ENCODE measurements around the gene SLC12A9. TPM values are rescaled to one million over a fixed set of nuclear protein-coding genes. Genes with fewer than 3 reads are reported as not detected.

The SLC12A9 gene
- total RNA-seq, 1 experiment from 2014 or later: 11.8 TPM

Small RNA genes lying within 50 kb of the gene (small RNA-seq; reads per million reads assigned to genes)
- gene RN7SL549P: 0 reads per million in 2 experiments
- 0 reads per million in 2 experiments for gene RN7SL750P

Other genes starting within 250 kb of the SLC12A9 start
- gene MOSPD3, start 240.2 kb upstream of the SLC12A9 start, total RNA-seq (2014; rRNA removed; shearing (Covaris generic)): 7.2 and 7.3 TPM in 2 replicates
- gene TFR2, start 211.2 kb upstream of the SLC12A9 start, total RNA-seq (2014; rRNA removed; shearing (Covaris generic)): 1.4 and 3.8 TPM in 2 replicates
- gene ACTL6B, start 196.3 kb upstream of the SLC12A9 start, total RNA-seq (2014; rRNA removed; shearing (Covaris generic)): not detected in 2 replicates
- 88.0 and 96.4 TPM in 2 replicates for gene GNB2, start 179.0 kb upstream of the SLC12A9 start, total RNA-seq (2014; rRNA removed; shearing (Covaris generic))
- gene GIGYF1, start 158.5 kb upstream of the SLC12A9 start, total RNA-seq (2014; rRNA removed; shearing (Covaris generic)): 15.7 and 17.2 TPM in 2 replicates
- 45.7 and 50.1 TPM in 2 replicates for gene POP7, start 146.6 kb upstream of the SLC12A9 start, total RNA-seq (2014; rRNA removed; shearing (Covaris generic))
- gene EPO, start 132.2 kb upstream of the SLC12A9 start, total RNA-seq (2014; rRNA removed; shearing (Covaris generic)): not detected in 2 replicates
- gene ZAN, start 119.1 kb upstream of the SLC12A9 start, total RNA-seq (2014; rRNA removed; shearing (Covaris generic)): not detected in 2 replicates
- 45.3 and 49.1 TPM in 2 replicates for gene EPHB4, start 25.2 kb upstream of the SLC12A9 start, total RNA-seq (2014; rRNA removed; shearing (Covaris generic))
- 75.8 and 78.5 TPM in 2 replicates for gene TRIP6, start 14.7 kb downstream of the SLC12A9 start, total RNA-seq (2014; rRNA removed; shearing (Covaris generic))
- gene SRRT, start 22.4 kb downstream of the SLC12A9 start, total RNA-seq (2014; rRNA removed; shearing (Covaris generic)): 43.4 and 44.0 TPM in 2 replicates
- gene UFSP1, start 37.0 kb downstream of the SLC12A9 start, total RNA-seq (2014; rRNA removed; shearing (Covaris generic)): 4.6 and 7.0 TPM in 2 replicates
- gene ACHE, start 43.2 kb downstream of the SLC12A9 start, total RNA-seq (2014; rRNA removed; shearing (Covaris generic)): 0.17 and 0.27 TPM in 2 replicates
- gene MUC3A, start 96.8 kb downstream of the SLC12A9 start, total RNA-seq (2014; rRNA removed; shearing (Covaris generic)): 0.32 TPM in 1 of 2 replicates, not detected in the other
- 0.30 TPM in 1 of 2 replicates, not detected in the other for gene MUC12, start 116.9 kb downstream of the SLC12A9 start, total RNA-seq (2014; rRNA removed; shearing (Covaris generic))
- gene MUC17, start 167.4 kb downstream of the SLC12A9 start, total RNA-seq (2014; rRNA removed; shearing (Covaris generic)): not detected in 2 replicates
- gene TRIM56, start 232.8 kb downstream of the SLC12A9 start, total RNA-seq (2014; rRNA removed; shearing (Covaris generic)): 9.8 and 12.9 TPM in 2 replicates